Measurements from ENCODE around the gene LCN12. TPM values are rescaled to one million over a fixed set of nuclear protein-coding genes. Genes with fewer than 3 reads are reported as not detected.

LCN12 gene
- total and polyA plus RNA-seq, 11 donors: 0.46 to 23.7 (median 4.2) TPM

GRCh38 chr9:136996361-136997292 is 44.6 kb downstream of the LCN12 start, which contains the start of gene CLIC3:
CLIC3 (minus strand) TSS chr9:136996568; CDS start chr9:136996543, 25 bp downstream.
- intact Hi-C loops (cut with DNase I): loop anchor here in 1 of 10 donors (5.0 kb wide), 1 partner anchor 49 kb away; the partner anchor contains the start of gene C8G
- Histone ChIP-seq H3K4me1 (peaks cover 3 to 87% (median 31%) of the 10 kb centered on the region in 12 donors), H3K9me3 (no peaks in the 10 kb centered on the region), H3K27ac (peak within 1 kb of the TSS in 11 of 12 donors; percentile 34 to 77 (median 63)), H3K4me3 (peak within 1 kb of the TSS in 11 of 12 donors; percentile 21 to 53 (median 35)), H3K27me3 (peaks cover 0 to 28% (median 0%) of the 10 kb centered on the region in 9 donors), H3K36me3 (peaks cover 0 to 9% (median 3%) of the 10 kb centered on the region in 9 donors)
- peak in 1 of 5 donors; percentile 54 for DNase-seq
- peak in 1 of 4 donors; percentile 2 for ATAC-seq
- 30 to 49% (median 38%) methylated on average over 17 to 35 of the region's 35 CpGs for WGBS, 4 donors
- TF ChIP-seq CTCF (IDR thresholded peaks at IDR 0.05) (no peak), POLR2A (IDR thresholded peaks at IDR 0.05) (no peak)

- peaks cover 0 to 28% (median 0%) of the 10 kb centered on the region in 9 donors for H3K27me3 ChIP-seq
- ATAC-seq (no peak), DNase-seq (no peak)
- intact Hi-C loops (cut with DNase I): loop anchor here in 1 of 10 donors (5.0 kb wide), 1 partner anchor 50 kb away; the partner anchor contains the start of gene C8G
- no peaks in the 10 kb centered on the region for H3K9me3 ChIP-seq
- no peak for TF ChIP-seq CTCF (IDR thresholded peaks at IDR 0.05)
- TF ChIP-seq POLR2A (IDR thresholded peaks at IDR 0.05): no peak
- peaks cover 0 to 9% (median 3%) of the 10 kb centered on the region in 9 donors for H3K36me3 ChIP-seq
- H3K4me3 ChIP-seq: no peak overlapping the region
- WGBS, 4 donors: 75 to 88% (median 78%) methylated on average over 6 to 10 of the region's 10 CpGs
- H3K27ac ChIP-seq: peak overlapping the region in 3 of 12 donors; percentile 17 to 76 (median 75)
- H3K4me1 ChIP-seq: peaks cover 3 to 87% (median 31%) of the 10 kb centered on the region in 12 donors
These were observed 45.3 kb downstream of the LCN12 start for GRCh38 chr9:136997371-136997770.

GRCh38 chr9:136997830-136998234 is 45.8 kb downstream of the LCN12 start:
- WGBS, 4 donors: 54 to 67% (median 55%) methylated on average over 18 of the region's 18 CpGs
- TF ChIP-seq POLR2A (IDR thresholded peaks at IDR 0.05): no peak
- TF ChIP-seq CTCF (IDR thresholded peaks at IDR 0.05): peak in 9 of 12 donors; percentile 6 to 33 (median 13)
- H3K4me3 ChIP-seq: no peak overlapping the region
- ATAC-seq (peak in 1 of 4 donors; percentile 21), DNase-seq (no peak)
- H3K27me3 ChIP-seq: peaks cover 0 to 28% (median 0%) of the 10 kb centered on the region in 9 donors
- H3K36me3 ChIP-seq: peaks cover 0 to 9% (median 3%) of the 10 kb centered on the region in 9 donors
- H3K9me3 ChIP-seq: no peaks in the 10 kb centered on the region
- peak overlapping the region in 3 of 12 donors; percentile 17 to 76 (median 75) for H3K27ac ChIP-seq
- intact Hi-C loops (cut with DNase I): loop anchor here in 1 of 10 donors (5.0 kb wide), 1 partner anchor 51 kb away; the partner anchor contains the start of gene C8G
- H3K4me1 ChIP-seq: peaks cover 3 to 85% (median 27%) of the 10 kb centered on the region in 12 donors

All from heart left ventricle (tissue), 16 donors.